Esophagus squamous epithelium (tissue), 4 donors: ENCODE measurements around the gene ANKRD17.

Experiments used
- CTCF ChIP-seq, 6 experiments: fragments of 450-650 bp in 4 of 6; fragments of 200-600 bp in 2 of 6; sonication (generic) in 2 of 6; IDR thresholded peaks; one replicate each; pipeline ENCODE4 v1.5.1; 2016 to 2019; ENCODE audit warnings: antibody characterized with exemption in 6 of 6, mild to moderate bottlenecking in 4 of 6, moderate library complexity in 4 of 6
- POLR2A ChIP-seq, 4 donors: fragments of 450-650 bp; IDR thresholded peaks; one replicate each; pipeline ENCODE4 v1.6.1; 2017; ENCODE audit warnings: antibody characterized with exemption in 4 of 4, mild to moderate bottlenecking in 4 of 4, moderate library complexity in 3 of 4

- no peak for TF ChIP-seq POLR2A (IDR thresholded peaks at IDR 0.05)
- no peak for TF ChIP-seq CTCF (IDR thresholded peaks at IDR 0.05)
Measured at GRCh38 chr4:73272816-73273215, 14.2 kb upstream of the ANKRD17 start.
